AG08396 (cell line): Measurements from ENCODE around the gene CNOT8.
A peak's percentile ranks its signal among the peaks of the same experiment; 100 is the strongest.

Experiments used
- DNase-seq: peaks from one replicate; pipeline ENCODE4 v3.0.0; 2012; ENCODE audit warnings: low spot score, mixed read lengths

The CNOT8 gene

DNA sequence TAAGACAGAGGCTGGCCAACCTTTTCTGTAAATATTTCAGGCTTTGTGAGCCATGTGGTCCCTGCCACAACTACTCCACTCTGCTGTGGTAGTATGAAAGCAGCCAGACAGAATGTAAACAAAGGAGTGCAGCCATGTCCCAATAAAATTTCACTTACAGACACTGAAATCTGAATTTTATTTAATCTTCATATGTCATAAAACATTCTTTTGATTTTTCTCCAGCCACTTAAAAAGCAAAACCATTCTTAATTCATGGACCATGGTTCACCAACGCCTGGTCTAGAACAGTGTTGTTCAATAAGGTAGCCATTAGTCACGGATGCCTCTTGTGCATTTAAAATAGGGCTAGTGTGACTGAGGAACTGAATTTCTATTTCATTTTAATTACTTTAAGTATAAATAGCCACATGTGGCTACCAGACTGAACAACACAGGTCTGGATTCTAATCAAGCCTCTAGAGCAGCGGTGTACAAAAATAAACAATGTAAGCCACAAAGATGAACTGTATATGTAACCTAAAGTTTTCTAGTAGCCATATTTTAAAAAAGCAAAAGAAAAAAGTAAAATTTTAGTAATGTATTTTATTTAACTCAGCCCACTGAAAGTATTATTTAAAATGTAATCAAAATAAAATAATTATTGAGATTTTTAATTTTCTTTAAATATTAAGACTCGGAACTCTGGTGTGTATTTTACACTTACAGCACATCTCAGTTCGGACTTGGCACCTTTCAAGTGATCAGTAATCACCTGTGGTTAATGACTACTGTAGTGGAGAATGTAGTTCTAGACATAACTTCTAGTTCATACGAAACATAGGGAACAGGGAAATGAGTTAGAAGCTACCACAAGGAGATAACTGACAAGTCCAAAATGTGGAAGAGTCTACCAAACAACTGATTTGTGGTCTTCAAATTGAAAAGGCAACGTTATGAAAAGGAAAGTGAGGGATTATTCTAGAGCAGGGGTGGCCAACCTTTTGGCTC, 65.3 kb downstream of the CNOT8 start:
- peak; percentile 12 for DNase-seq
